ENCODE data around the gene KIF21B.

GRCh38 chr1:200921571-200922110 lies 101.9 kb downstream of the KIF21B start:
- TF ChIP-seq, protein P1, sequence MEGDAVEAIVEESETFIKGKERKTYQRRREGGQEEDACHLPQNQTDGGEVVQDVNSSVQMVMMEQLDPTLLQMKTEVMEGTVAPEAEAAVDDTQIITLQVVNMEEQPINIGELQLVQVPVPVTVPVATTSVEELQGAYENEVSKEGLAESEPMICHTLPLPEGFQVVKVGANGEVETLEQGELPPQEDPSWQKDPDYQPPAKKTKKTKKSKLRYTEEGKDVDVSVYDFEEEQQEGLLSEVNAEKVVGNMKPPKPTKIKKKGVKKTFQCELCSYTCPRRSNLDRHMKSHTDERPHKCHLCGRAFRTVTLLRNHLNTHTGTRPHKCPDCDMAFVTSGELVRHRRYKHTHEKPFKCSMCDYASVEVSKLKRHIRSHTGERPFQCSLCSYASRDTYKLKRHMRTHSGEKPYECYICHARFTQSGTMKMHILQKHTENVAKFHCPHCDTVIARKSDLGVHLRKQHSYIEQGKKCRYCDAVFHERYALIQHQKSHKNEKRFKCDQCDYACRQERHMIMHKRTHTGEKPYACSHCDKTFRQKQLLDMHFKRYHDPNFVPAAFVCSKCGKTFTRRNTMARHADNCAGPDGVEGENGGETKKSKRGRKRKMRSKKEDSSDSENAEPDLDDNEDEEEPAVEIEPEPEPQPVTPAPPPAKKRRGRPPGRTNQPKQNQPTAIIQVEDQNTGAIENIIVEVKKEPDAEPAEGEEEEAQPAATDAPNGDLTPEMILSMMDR (conservative IDR thresholded peaks at IDR 0.05; ENCODE audit: low read length): no peak
- no peak for TF ChIP-seq EZH2phosphoT487 (IDR thresholded peaks at IDR 0.05; ENCODE audit: borderline replicate concordance)
